Breast epithelium (tissue), 4 donors: ENCODE results near the gene CPB2. TPM values are rescaled to one million over a fixed set of nuclear protein-coding genes. Genes with fewer than 3 reads are reported as not detected.

Experiments
- DNase-seq, 2 donors: peaks; one replicate each; pipeline ENCODE4 v3.0.0-alpha.2; 2019; ENCODE audit warnings: low spot score in 2 of 2
- H3K27ac ChIP-seq, 2 donors: fragments of 200-600 bp; sonication (generic) in 1 of 2; one replicate each; pipeline ENCODE4 v1.5.1; 2016 to 2019; ENCODE audit warnings: mild to moderate bottlenecking in 1 of 2
- H3K27me3 ChIP-seq, 2 donors: fragments of 200-600 bp; sonication (generic) in 1 of 2; one replicate each; pipeline versions ENCODE4 v1.5.1 to v1.6.0; 2017 to 2019; ENCODE audit warnings: control low read depth in 1 of 2, mild to moderate bottlenecking in 1 of 2
- H3K36me3 ChIP-seq: fragments of 200-600 bp; one replicate; pipeline ENCODE4 v1.5.1; 2019
- H3K4me1 ChIP-seq, 2 donors: fragments of 200-600 bp; sonication (generic); one replicate each; pipeline ENCODE4 v1.5.1; 2016 to 2019; ENCODE audit warnings: control low read depth in 1 of 2
- H3K4me3 ChIP-seq, 3 donors: fragments of 200-600 bp; sonication (generic); 1 replicate in 2 of 3; 2 replicates in 1 of 3; pipeline ENCODE4 v1.5.1; 2016 to 2019; ENCODE audit warnings: mild to moderate bottlenecking in 3 of 3, moderate library complexity in 2 of 3
- H3K9me3 ChIP-seq, 2 donors: fragments of 200-600 bp; sonication (generic) in 1 of 2; one replicate each; pipeline ENCODE4 v1.5.1; 2016 to 2019; ENCODE audit warnings: control low read depth in 1 of 2
- POLR2A ChIP-seq: fragments of 450-650 bp; IDR thresholded peaks from one replicate; pipeline ENCODE4 v1.6.1; 2016; ENCODE audit warnings: antibody characterized with exemption, mild to moderate bottlenecking, moderate library complexity
- POLR2AphosphoS5 ChIP-seq, 3 donors: sonication (generic); formaldehyde crosslinking; IDR thresholded peaks; one replicate each; pipeline ENCODE4 v1.6.1; 2017; ENCODE audit warnings: antibody characterized with exemption in 3 of 3
- intact Hi-C: fragments of 100-400 bp; cut with DNase I; formaldehyde crosslinking; loops from one replicate; pipeline ENCODE4 v1.15.1; 2023; ENCODE audit warnings: low total_unique reads
- total RNA-seq, 3 donors: library from RNA; depleted of rRNA; stranded (reverse); fragments of >200 nt; gene quantifications; one replicate each; pipeline ENCODE4 v1.1.0, GENCODE V29; 2016
- TF ChIP-seq, protein P1 (sequence below), 3 donors: fragments of 450-650 bp; IDR thresholded peaks; one replicate each; pipeline ENCODE4 v1.5.1; 2016 to 2017; ENCODE audit warnings: antibody characterized with exemption in 3 of 3, mild to moderate bottlenecking in 3 of 3, moderate library complexity in 3 of 3

CPB2 gene
- total RNA-seq, 3 donors from 2014 or later = not detected

DNA sequence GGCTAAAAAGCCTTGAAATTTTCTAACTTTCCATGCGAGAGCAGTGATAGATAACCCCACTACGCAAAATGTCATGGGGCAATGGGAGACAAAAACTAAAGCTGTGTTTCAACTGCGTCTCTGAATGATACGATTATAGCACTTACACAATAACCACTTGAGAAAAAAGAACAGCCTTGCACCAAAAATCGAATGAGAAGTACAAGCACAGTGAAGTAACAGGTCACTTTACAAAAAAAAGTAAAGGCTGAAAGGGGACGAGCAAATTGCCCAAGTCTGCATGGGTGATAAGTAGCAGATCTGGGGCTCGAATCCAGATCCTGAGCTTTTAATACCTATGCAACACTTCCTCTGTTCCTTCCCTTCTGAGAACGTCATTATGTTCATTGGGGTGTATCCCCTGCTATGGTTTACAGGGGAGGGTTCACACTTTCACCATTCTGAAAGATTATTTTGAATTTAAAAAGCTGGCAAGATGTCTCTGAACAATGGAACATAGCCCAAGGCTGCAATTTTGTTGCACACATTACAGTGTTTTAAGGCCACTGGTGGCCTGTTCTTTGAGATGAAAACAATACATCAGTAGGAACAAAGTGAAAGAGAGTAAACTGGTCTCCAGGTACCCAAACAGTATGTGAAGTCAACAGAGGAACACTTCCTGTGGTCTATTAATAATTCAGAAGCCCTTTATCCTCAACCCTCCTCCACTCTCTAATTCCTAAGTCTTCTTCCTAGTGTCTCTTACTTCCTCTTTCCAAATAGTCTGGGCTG, 3.2 kb downstream of the CPB2 start:
- no peak for TF ChIP-seq POLR2AphosphoS5 (IDR thresholded peaks at IDR 0.05)
- no peak for TF ChIP-seq POLR2A
- TF ChIP-seq, protein P1, sequence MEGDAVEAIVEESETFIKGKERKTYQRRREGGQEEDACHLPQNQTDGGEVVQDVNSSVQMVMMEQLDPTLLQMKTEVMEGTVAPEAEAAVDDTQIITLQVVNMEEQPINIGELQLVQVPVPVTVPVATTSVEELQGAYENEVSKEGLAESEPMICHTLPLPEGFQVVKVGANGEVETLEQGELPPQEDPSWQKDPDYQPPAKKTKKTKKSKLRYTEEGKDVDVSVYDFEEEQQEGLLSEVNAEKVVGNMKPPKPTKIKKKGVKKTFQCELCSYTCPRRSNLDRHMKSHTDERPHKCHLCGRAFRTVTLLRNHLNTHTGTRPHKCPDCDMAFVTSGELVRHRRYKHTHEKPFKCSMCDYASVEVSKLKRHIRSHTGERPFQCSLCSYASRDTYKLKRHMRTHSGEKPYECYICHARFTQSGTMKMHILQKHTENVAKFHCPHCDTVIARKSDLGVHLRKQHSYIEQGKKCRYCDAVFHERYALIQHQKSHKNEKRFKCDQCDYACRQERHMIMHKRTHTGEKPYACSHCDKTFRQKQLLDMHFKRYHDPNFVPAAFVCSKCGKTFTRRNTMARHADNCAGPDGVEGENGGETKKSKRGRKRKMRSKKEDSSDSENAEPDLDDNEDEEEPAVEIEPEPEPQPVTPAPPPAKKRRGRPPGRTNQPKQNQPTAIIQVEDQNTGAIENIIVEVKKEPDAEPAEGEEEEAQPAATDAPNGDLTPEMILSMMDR (IDR thresholded peaks at IDR 0.05) = no peak
- intact Hi-C loops = no loop called here
- DNase-seq = no peak
- no peaks in the 10 kb centered on the region for H3K27me3 ChIP-seq
- no peaks in the 10 kb centered on the region for H3K9me3 ChIP-seq
- H3K4me1 ChIP-seq = no peaks in the 10 kb centered on the region
- no peak overlapping the region for H3K4me3 ChIP-seq
- H3K27ac ChIP-seq = no peak overlapping the region
- no peaks in the 10 kb centered on the region for H3K36me3 ChIP-seq

DNA sequence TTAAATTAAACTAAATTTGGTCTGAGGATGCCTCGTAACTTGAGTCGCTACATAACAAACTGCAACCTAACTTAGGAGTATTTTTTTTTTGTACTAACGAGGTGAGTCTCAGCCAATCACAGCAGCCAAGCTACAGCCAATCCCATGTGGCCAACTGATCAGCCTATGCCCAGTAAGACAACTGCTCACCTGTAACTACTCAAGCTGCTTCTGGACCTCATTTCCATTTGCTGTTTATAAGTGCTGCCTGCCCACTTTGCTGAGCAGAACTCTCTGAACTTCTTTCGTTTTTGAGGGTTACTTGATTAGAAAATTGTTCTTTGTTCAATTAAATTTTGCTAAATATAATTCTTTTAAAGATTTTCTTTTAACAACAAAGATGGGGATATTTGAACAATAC, 3.8 kb downstream of the CPB2 start:
- Histone ChIP-seq H3K27ac (no peak overlapping the region), H3K4me1 (no peaks in the 10 kb centered on the region), H3K36me3 (no peaks in the 10 kb centered on the region), H3K4me3 (no peak overlapping the region), H3K27me3 (no peaks in the 10 kb centered on the region), H3K9me3 (no peaks in the 10 kb centered on the region)
- DNase-seq = no peak
- TF ChIP-seq, protein P1 (IDR thresholded peaks at IDR 0.05) = no peak
- TF ChIP-seq POLR2A = no peak
- TF ChIP-seq POLR2AphosphoS5 (IDR thresholded peaks at IDR 0.05) = no peak
- intact Hi-C loops = no loop called here

- TF ChIP-seq POLR2AphosphoS5 (IDR thresholded peaks at IDR 0.05) = no peak
- no peak for TF ChIP-seq POLR2A
- TF ChIP-seq, protein P1 (IDR thresholded peaks at IDR 0.05) = no peak
- intact Hi-C loops = no loop called here
- H3K9me3 ChIP-seq = no peaks in the 10 kb centered on the region
Measured at GRCh38 chr13:46100191-46100815, 4.5 kb downstream of the CPB2 start.

GRCh38 chr13:46097663-46098062, 7.2 kb downstream of the CPB2 start:
- no peak overlapping the region for H3K4me3 ChIP-seq
- no peak overlapping the region for H3K27ac ChIP-seq
- no peak for TF ChIP-seq POLR2AphosphoS5 (IDR thresholded peaks at IDR 0.05)
- TF ChIP-seq, protein P1 (IDR thresholded peaks at IDR 0.05) = no peak
- TF ChIP-seq POLR2A = no peak
- H3K36me3 ChIP-seq = no peaks in the 10 kb centered on the region
- intact Hi-C loops = no loop called here
- H3K9me3 ChIP-seq = no peaks in the 10 kb centered on the region
- H3K27me3 ChIP-seq = no peaks in the 10 kb centered on the region
- DNase-seq = no peak
- no peaks in the 10 kb centered on the region for H3K4me1 ChIP-seq

More at GRCh38 chr13:46100191-46100815, 4.5 kb downstream of the CPB2 start:
- Histone ChIP-seq H3K27ac (no peak overlapping the region), H3K4me1 (no peaks in the 10 kb centered on the region), H3K27me3 (no peaks in the 10 kb centered on the region), H3K4me3 (no peak overlapping the region), H3K36me3 (no peaks in the 10 kb centered on the region)
- DNase-seq = no peak

DNA sequence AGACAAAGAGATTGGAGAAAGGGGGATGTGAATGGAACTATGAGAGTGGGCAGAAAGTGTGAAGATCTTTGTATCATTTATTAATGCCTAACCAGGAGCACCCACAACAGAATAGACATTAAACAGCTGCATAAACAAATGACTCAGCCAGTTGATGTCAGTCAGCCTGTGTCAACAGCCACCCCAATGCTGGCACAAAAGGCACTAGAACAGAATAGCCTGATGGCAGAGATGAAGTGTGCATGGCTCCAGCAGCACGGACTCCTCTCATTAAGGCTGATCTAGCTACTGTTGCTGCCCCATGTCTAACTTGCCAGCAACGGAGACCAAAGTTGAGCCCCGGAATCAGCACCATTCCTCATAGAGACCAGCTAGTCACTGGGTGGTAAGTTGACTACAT, 7.8 kb downstream of the CPB2 start:
- H3K27ac ChIP-seq = no peak overlapping the region
- no peak for TF ChIP-seq POLR2A
- DNase-seq = no peak
- no peaks in the 10 kb centered on the region for H3K36me3 ChIP-seq
- H3K4me1 ChIP-seq = no peaks in the 10 kb centered on the region
- H3K9me3 ChIP-seq = no peaks in the 10 kb centered on the region
- no peaks in the 10 kb centered on the region for H3K27me3 ChIP-seq
- intact Hi-C loops = no loop called here
- H3K4me3 ChIP-seq = no peak overlapping the region
